Upper lobe of left lung (tissue), 4 donors: ENCODE results near the gene SNCAIP.

Experiments used
- POLR2AphosphoS5 ChIP-seq, 2 donors: sonication (generic); formaldehyde crosslinking; IDR thresholded peaks; one replicate each; pipeline ENCODE4 v1.5.1; 2017; ENCODE audit warnings: antibody characterized with exemption in 2 of 2
- TF ChIP-seq, protein P1 (sequence below), 6 experiments: fragments of 450-650 bp in 4 of 6; fragments of 200-600 bp in 2 of 6; sonication (generic) in 2 of 6; IDR thresholded peaks; one replicate each; pipeline ENCODE4 v1.5.1; 2016 to 2019; ENCODE audit warnings: antibody characterized with exemption in 6 of 6

DNA sequence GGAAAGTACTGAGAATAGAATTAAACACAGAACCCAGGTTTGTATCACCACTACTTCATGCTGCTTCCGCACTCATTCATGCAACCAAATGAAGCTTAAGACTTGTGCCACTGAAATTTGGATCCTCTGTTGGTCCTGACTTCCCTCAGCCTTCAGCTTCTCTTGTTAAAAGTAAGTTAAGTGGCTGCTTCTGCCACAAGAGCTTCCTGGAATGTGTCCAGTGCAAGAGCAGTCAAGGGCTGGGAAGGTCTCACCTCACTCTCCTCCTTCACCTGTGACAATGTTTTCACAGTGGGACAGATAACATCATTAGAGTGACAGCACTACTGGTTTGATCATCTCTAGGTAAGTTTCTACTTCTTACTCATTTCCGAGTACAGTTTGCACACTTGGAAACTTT is 7.9 kb downstream of the SNCAIP start:
- TF ChIP-seq POLR2AphosphoS5 (IDR thresholded peaks at IDR 0.05): no peak
- TF ChIP-seq, protein P1, sequence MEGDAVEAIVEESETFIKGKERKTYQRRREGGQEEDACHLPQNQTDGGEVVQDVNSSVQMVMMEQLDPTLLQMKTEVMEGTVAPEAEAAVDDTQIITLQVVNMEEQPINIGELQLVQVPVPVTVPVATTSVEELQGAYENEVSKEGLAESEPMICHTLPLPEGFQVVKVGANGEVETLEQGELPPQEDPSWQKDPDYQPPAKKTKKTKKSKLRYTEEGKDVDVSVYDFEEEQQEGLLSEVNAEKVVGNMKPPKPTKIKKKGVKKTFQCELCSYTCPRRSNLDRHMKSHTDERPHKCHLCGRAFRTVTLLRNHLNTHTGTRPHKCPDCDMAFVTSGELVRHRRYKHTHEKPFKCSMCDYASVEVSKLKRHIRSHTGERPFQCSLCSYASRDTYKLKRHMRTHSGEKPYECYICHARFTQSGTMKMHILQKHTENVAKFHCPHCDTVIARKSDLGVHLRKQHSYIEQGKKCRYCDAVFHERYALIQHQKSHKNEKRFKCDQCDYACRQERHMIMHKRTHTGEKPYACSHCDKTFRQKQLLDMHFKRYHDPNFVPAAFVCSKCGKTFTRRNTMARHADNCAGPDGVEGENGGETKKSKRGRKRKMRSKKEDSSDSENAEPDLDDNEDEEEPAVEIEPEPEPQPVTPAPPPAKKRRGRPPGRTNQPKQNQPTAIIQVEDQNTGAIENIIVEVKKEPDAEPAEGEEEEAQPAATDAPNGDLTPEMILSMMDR (IDR thresholded peaks at IDR 0.05): no peak
